Right lobe of liver (tissue), 6 donors: ENCODE measurements around the gene RAPGEF3. TPM values are rescaled to one million over a fixed set of nuclear protein-coding genes. Genes with fewer than 3 reads are reported as not detected.

ENCODE experiments used
- ATAC-seq, 4 donors: fragments of 200-7000 bp; cut with Tn5 transposase; one replicate each; pipeline ENCODE4 v1.9.1; 2020; ENCODE audit warnings: mild to moderate bottlenecking in 4 of 4, moderate library complexity in 4 of 4
- DNase-seq, 3 donors: peaks; one replicate each; pipeline ENCODE4 v3.0.0-alpha.2; 2020
- H3K27ac ChIP-seq, 3 donors: fragments of 200-600 bp; one replicate each; pipeline ENCODE4 v1.8.0; 2022
- H3K27me3 ChIP-seq, 2 donors: fragments of 200-600 bp; one replicate each; pipeline ENCODE4 v1.8.0; 2022
- H3K36me3 ChIP-seq, 4 donors: fragments of 200-600 bp; sonication (generic) in 1 of 4; one replicate each; pipeline versions ENCODE4 v1.5.1 to v1.8.0; 2017 to 2022; ENCODE audit warnings: control low read depth in 1 of 4
- H3K4me1 ChIP-seq, 4 donors: fragments of 200-600 bp; sonication (generic) in 1 of 4; one replicate each; pipeline versions ENCODE4 v1.5.1 to v1.8.0; 2017 to 2022; ENCODE audit warnings: control low read depth in 1 of 4
- H3K4me3 ChIP-seq, 3 donors: fragments of 200-600 bp; one replicate each; pipeline ENCODE4 v1.8.0; 2022
- H3K9me3 ChIP-seq, 4 donors: fragments of 200-600 bp; sonication (generic) in 1 of 4; one replicate each; pipeline versions ENCODE4 v1.5.1 to v1.8.0; 2017 to 2022; ENCODE audit warnings: control low read depth in 1 of 4
- CTCF ChIP-seq, 4 donors: fragments of 200-600 bp in 3 of 4; fragments of 450-650 bp in 1 of 4; IDR thresholded peaks; one replicate each; pipeline versions ENCODE4 v1.5.1 to v1.8.0; 2016 to 2022; ENCODE audit warnings: antibody characterized with exemption in 4 of 4, mild to moderate bottlenecking in 2 of 4
- POLR2A ChIP-seq: fragments of 450-650 bp; IDR thresholded peaks from one replicate; pipeline ENCODE4 v1.6.1; 2017; ENCODE audit warnings: antibody characterized with exemption, mild to moderate bottlenecking
- WGBS: methylation state at CpG from one replicate; pipeline ENCODE4 v1.1.6; 2018; ENCODE audit warnings: low coverage, low lambda C conversion rate; ENCODE audit not compliant: insufficient coverage; ENCODE audit errors: missing lambda C conversion rate; 5-methylcytosine and 5-hydroxymethylcytosine counted together
- intact Hi-C, 2 donors: fragments of 100-400 bp; cut with DNase I; formaldehyde crosslinking; loops; one replicate each; pipeline versions ENCODE4 v1.11.2 to v1.14.1; 2022
- total RNA-seq, 6 experiments: library from RNA; depleted of rRNA in 2 of 6; stranded (reverse); fragments of >200 nt in 2 of 6; fragmentation: NEBNext Ultra II Directional in 3 of 6; extraction: Animal tissue kit (Norgen Biotek cat#: 25700) in 3 of 6; gene quantifications; one replicate each; pipeline versions ENCODE4 v1.1.0 to v1.2.4, GENCODE V29; 2016 to 2023
- donor health status: DM: no; HTN: yes; CAD: no.
- donor health status: DM: no; HTN: no; CAD: no.
- donor health status: DM: no; HTN: no; CAD: no.
- donor health status: DM: no; HTN: yes; CAD: no.
- donor health status: DM: no; HTN: yes; CAD: no.

Gene RAPGEF3
- total RNA-seq, 6 experiments from 2014 or later = 0.81 to 4.6 (median 2.6) TPM

DNA sequence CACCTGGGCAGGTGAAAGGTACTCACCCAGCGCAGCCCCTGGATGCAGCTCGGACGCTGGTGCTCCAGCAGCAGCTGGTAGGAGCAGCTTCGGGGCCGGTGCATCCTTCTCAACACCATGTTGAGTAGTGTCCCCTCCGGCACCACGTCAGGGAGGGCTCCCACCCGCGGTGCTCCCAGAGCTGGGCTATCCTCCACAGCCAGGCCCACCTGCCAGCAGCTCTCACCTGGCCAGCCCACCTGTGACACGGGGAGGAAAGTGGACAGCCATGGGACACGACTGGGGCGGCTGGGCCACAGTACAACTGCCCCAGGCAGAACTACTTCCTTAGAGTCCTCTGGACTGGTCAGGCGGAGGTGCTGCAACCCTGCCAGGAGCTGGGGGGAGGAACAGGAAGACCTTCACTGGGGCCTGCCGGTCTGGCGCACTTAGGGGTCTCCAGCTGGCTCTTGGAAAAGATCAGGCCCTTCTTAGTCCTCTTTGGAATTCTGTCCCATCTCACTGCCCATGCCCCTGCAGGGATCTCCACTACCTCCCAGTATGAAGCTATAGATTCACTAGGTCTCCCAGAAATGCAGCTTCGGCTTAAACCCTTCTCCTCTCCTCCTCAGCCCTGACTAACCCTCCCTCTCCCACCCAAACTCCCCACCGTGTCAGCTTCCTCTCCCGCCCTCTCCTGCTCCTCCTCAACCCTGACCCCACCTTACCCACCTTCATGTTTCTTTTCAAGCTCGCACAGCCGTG, 668 bp downstream of the RAPGEF3 start:
- no peaks in the 10 kb centered on the region for H3K9me3 ChIP-seq
- H3K4me3 ChIP-seq = peak overlapping the region; percentile 61 to 67 (median 67)
- TF ChIP-seq CTCF (IDR thresholded peaks at IDR 0.05) (no peak), POLR2A (no peak)
- H3K27ac ChIP-seq = peak overlapping the region; percentile 6 to 88 (median 29)
- no peaks in the 10 kb centered on the region for H3K36me3 ChIP-seq
- DNase-seq (peak in 1 of 3 donors; percentile 60), ATAC-seq (peak; percentile 7 to 38 (median 23))
- H3K4me1 ChIP-seq = peaks cover 0 to 5% (median 2%) of the 10 kb centered on the region in 4 donors
- 35% methylated on average over 7 of the region's 20 CpGs for WGBS
- intact Hi-C loops = no loop called here
- H3K27me3 ChIP-seq = no peaks in the 10 kb centered on the region

- ATAC-seq (no peak), DNase-seq (no peak)
- H3K4me3 ChIP-seq = peak overlapping the region; percentile 61 to 67 (median 67)
- no peaks in the 10 kb centered on the region for H3K9me3 ChIP-seq
- no peaks in the 10 kb centered on the region for H3K36me3 ChIP-seq
- no peak for TF ChIP-seq CTCF (IDR thresholded peaks at IDR 0.05)
- no peak for TF ChIP-seq POLR2A
- intact Hi-C loops = no loop called here
- no peaks in the 10 kb centered on the region for H3K27me3 ChIP-seq
- H3K4me1 ChIP-seq = peaks cover 0 to 5% (median 2%) of the 10 kb centered on the region in 4 donors
- WGBS = 34% methylated on average over 5 of the region's 7 CpGs
- peak overlapping the region in 2 of 3 donors; percentile 24 to 88 for H3K27ac ChIP-seq
These were observed 1.3 kb downstream of the RAPGEF3 start for GRCh38 chr12:47757364-47757839.

GRCh38 chr12:47755655-47756562, 2.8 kb downstream of the RAPGEF3 start:
- H3K27me3 ChIP-seq = no peaks in the 10 kb centered on the region
- no peaks in the 10 kb centered on the region for H3K9me3 ChIP-seq
- 62% methylated on average over 11 of the region's 12 CpGs for WGBS
- no peaks in the 10 kb centered on the region for H3K36me3 ChIP-seq
- peaks cover 0 to 5% (median 2%) of the 10 kb centered on the region in 4 donors for H3K4me1 ChIP-seq
- ATAC-seq (no peak), DNase-seq (no peak)
- H3K4me3 ChIP-seq = no peak overlapping the region
- intact Hi-C loops = no loop called here
- TF ChIP-seq CTCF (IDR thresholded peaks at IDR 0.05) (no peak), POLR2A (no peak)
- H3K27ac ChIP-seq = no peak overlapping the region

DNA sequence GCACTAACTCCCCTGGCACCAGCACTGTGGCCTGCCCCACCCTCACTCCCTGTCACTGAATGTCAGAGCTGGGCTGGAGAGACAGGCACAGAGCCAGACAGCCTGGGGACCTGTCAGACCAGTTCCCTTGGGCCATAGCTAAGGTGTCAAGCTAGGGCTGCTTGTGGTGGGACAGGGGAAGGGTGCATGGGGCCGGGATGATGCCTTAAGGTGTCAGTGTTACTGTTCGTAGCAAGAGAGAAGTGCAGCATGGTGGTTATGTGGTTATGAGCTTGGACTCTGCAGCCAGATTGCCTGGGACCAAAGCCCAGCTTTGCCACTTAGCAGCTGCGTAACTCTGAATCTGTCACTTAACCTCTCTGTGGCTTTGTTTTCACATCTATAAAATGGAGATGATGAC, 3.8 kb downstream of the RAPGEF3 start:
- ATAC-seq (no peak), DNase-seq (no peak)
- no peak overlapping the region for H3K4me3 ChIP-seq
- no peak overlapping the region for H3K27ac ChIP-seq
- intact Hi-C loops = no loop called here
- no peaks in the 10 kb centered on the region for H3K36me3 ChIP-seq
- no peaks in the 10 kb centered on the region for H3K27me3 ChIP-seq
- no CpG with 5 or more reads among the region's 3 CpGs for WGBS
- TF ChIP-seq POLR2A (no peak), CTCF (IDR thresholded peaks at IDR 0.05) (no peak)
- H3K9me3 ChIP-seq = no peaks in the 10 kb centered on the region
- peaks cover 0 to 5% (median 2%) of the 10 kb centered on the region in 4 donors for H3K4me1 ChIP-seq
